Measurements from ENCODE around the gene IL12RB1.

GRCh38 chr19:18121166-18121565 is 34.4 kb upstream of the IL12RB1 start:
- TF ChIP-seq CTCF (IDR thresholded peaks at IDR 0.05 in 2 of 3, conservative IDR thresholded peaks at IDR 0.05 in 1 of 3; ENCODE audit: borderline replicate concordance in 1 of 3, insufficient read depth in 1 of 3, low read depth in 2 of 3, low read length in 2 of 3) (no peak), YY1 (IDR thresholded peaks at IDR 0.05; ENCODE audit: extremely low read depth, insufficient replicate concordance, low read depth, low read length) (no peak), EZH2 (IDR thresholded peaks at IDR 0.05) (no peak), ZNF274 (IDR thresholded peaks at IDR 0.05; ENCODE audit: low read depth, low read length) (no peak), SIN3A (IDR thresholded peaks at IDR 0.05; ENCODE audit: low read depth) (no peak), RAD21 (IDR thresholded peaks at IDR 0.05; ENCODE audit: low read depth) (no peak)

Measured in HCT116 (cell line).